Fibroblast of skin of abdomen (primary cell): ENCODE results near the gene TEX36.
"Not testable (repeated sequence)": the region's sequence is repeated elsewhere in the genome, so short reads cannot be mapped to it uniquely, and the experiment has no call there.

Experiments
- DNase-seq: peaks from one replicate; pipeline ENCODE4 v3.0.0-alpha.2; 2013

Gene TEX36

DNA sequence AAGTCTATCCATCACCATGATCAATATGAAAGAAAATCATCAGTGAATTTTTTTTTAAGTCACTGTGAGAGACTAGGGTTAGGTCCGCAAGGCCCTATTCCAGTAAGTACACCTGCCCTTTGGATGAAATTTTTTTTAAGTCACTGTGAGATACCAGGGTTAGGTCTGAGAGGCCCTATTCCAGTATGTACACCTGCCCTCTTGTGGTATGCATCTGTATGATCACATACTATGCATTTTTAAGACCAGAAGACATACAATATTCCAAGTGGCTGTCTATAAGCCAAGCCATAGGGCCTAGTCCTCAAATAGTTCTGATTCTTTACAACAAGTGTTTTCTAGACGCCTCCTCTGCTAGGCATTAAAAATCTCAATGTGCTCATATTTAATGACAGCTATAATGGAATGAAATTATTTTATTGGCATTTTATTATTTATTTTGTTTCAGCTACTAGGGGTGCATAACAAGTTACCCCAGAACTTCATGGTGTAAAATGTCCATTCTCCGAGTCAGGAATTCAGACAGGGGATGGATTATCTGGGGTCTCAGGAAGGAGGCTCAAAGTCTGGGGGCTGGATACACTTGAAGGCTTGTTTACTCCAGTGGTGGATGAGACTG lies 53.1 kb downstream of the TEX36 start:
- DNase-seq: peak; percentile 46

DNA sequence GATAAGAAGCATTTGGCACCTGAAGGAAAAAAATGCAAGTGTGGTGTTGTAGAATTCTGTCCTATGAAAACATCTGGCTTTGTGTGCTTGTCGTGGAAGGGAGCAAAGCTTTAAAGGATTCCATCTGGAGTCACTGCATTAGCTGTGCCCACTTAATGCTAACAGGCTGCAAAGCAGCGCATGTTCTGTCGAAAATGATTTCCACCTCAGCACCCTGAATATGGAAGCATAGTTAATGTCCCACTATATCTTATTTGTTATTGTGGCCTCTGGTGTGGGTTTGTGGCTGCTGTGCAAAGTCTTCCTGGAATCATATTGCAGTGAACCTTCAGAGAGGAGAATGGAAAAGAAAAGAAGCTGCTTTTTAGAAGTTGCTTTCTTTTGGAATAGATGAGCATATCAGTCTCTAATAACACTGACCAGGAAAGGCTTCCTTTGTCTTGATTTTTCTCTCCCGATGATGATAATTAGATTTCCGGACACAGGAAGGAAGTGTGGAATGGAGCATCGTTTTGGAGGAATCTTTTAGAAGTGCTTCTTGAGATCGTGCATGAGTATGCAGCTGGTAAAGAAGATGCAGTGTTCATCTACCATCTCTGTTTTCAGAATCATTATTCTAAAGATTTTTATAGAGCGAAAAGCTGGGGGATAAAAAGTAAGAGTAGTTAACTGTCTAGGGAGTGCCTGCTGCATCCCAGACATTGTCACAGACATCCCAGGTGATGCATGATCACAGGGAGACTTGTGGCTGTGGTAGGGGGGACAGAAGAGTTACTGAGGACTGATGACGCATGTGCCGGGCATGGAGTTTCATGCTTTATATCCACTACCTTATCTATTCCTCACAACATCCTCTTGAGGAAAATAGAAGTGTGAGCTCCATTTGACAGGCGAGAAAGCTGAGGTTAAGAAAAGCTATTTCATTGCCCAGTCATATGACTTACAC lies 54.6 kb downstream of the TEX36 start:
- no peak for DNase-seq

DNA sequence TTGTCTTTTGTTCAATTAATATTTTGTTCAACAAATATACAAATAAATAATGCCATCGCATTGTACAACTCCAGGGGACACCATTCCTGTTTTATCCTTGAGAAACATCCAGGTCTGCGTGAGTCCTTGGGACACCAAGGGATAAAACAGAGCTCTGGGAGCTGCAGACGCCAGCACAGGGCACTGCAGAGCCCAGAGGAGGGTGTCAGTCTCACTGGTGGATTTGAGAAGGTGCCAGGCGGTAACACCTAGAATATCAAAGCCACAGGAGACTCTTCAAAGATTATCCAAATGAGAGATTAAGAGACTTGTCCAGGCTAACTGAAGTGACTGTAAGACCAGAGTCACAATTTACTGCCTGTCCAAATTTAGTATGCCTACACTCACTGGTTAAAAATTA lies 55.3 kb downstream of the TEX36 start:
- DNase-seq: no peak

DNA sequence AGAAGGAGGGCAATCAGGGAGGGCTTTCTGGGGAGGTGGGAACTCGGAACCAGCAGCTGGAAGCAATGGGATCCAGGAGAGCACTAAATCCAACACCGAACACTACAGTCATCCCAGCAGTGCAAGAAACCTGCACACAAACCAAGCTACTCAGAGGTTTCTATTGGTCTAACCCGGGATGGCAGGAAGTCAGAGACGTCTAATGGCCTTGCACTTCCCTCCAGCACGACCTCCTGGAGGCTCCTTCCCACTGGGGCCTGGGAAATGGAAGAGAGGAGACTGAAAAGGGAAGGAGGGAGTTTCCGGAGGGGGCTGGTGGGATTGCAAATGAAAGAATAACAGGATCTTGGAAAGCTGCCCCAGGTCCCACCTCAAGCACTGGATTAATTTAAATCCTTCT lies 56.3 kb downstream of the TEX36 start:
- no peak for DNase-seq

DNA sequence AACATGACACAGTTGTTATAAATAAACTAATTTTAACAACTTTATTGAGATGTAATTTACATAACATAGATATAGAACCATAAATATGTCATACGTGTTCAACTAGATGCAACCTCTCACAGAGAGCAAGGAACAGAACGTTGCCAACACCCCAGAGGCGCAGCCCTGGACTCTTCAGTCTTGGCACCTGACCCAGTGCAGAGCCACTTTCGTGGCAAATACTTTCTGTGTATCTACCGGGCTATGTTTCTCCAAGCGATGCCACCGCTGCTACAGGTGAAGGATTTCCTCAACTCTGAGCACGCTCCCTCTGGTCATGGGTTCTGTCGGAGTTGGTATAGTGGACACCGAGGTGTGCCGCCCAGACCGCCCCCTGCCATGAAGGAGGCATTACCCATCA lies 57.4 kb downstream of the TEX36 start:
- DNase-seq: no peak

DNA sequence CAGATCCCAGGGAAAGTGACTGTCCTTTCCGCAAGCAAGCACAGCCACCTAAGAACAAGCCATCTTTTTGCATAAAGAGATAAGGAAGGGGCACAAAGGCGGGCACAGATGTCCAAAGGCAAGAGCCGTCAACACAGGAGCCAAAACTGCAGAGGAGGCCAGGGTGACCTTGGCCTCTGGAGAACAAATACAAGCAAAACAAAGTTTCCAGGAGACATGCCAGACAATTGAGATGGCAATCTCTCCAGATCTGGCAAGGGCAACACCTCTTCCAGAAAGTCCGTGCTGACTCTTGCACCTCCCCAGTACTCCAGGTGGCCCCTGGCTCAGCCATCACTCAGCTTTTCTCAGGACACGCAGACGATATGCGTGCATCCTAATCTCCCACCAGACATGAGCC lies 58.2 kb downstream of the TEX36 start:
- no peak for DNase-seq

DNA sequence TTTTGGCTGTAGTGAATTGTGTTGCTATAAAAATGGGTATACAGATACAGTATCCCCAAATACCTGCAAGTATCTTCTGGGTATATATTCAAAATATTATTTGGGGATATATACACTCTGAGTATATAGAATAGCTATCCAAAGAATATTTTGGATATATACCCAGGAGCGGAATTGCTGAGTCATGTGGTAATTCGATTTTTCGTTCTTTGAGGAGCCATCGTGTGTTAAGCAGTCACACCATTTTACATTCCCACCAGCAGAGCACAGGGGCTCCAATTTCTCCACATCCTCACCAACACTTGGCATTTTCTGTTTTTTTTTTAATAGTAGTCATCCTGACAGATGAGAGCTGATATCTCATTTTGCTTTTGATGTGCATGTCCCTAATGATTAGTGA lies 61.9 kb downstream of the TEX36 start:
- DNase-seq: no peak

DNA sequence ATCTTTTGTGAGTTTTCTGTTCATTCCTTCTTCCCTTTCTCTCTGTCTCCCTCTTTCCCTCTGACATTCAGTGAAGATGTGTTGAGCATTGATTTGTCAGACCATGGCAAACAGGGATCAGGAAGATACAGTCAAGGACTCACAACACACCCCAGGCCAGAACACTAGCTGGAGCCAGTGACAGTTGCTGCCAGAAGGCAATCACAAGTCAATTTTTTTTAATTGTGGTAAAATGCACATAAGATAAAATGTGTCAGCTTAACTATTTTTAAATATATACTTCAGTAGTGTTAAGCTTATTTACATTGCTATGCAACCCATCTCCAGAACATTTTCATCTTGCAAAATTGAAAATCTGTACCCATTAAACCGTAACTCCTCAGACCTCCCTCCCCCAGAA lies 62.6 kb downstream of the TEX36 start:
- no peak for DNase-seq

DNA sequence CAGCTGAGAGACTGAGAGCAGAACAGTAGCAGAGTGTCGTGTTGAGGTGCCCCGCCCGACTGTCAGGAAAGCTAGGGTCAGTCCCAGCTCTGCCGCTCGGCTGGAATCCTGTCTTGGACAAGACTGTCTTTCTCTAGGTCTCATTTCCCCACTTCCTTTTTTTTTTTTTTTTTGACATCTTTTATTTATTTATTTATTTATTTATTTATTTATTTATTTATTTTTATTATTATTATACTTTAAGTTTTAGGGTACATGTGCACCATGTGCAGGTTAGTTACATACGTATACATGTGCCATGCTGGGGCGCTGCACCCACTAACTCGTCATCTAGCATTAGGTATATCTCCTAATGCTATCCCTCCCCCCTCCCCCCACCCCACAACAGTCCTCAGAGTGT lies 69.9 kb downstream of the TEX36 start:
- not testable (repeated sequence) for DNase-seq

DNA sequence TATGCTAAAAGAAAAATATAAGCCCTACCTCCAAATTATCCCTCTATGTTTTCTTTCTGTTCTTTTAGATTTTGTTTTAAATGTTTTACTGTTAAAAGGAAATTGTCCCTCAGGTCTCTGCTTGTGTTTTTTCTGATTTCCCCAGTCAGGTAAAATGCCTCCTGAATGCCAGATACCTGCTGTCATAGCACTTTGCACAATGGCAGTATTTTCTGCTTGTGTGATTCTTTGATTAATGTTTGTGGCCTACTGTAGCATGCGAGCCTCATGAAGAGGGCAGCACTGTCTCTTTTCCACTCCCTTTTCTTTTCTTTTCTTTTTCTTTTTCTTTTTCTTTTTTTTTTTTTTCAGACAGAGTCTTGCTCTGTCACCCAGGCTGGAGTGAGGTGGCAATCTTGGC lies 71.2 kb downstream of the TEX36 start:
- DNase-seq: no peak

DNA sequence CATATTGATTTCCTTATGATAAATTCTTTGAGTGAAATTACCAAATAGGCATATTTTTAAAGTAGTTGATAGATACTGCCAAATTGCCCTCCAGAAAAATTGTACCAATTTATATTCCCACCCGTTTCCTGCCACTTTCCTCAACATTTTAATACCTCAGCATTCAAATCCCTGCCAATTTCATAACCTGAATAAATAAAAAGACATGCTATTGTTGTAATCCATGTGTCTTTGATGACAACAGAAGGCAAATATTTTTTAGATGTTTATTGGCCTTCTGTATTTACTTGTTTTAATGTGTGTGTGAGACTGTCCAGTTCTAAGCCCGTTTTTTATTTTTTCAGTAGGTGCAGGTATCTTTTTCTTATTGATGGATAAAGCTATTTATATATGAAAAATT lies 71.7 kb downstream of the TEX36 start:
- DNase-seq: no peak

DNA sequence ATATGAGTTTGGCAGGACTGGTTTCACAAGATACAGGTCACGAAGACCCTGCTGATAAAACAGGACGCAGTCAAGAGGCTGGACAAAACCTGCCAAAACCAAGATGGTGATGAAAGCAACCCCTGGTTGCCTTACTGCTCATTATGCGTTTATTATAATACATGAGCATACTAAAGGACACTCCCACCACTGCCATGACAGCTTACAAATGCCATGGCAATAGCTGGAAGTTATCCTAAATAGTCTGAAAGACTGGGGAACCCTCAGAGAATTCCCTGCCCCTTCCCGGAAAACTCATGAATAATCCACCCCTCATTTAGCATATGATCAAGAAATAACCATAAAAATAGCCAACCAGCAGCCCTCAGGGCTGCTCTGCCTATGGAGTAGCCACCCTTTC lies 73.1 kb downstream of the TEX36 start:
- DNase-seq: no peak

DNA sequence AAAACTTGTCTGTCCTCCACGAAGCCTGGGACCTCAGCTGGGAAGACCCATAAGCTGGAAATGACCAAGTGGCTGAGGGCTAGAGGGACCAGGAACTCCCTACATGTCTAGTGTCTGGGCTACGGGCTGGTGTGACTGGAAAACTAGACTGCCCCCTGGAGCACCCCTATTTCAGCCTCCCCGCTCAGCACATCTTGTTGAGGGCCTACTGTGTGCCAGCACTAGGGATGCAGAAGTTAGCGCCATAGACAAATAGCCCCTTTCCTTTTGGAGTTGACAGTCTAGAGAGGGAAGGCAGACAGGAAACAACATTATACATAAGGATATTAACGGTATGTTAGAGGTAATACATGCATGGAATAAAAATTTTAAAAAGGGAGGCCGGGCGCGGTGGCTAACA lies 74.5 kb downstream of the TEX36 start:
- no peak for DNase-seq

DNA sequence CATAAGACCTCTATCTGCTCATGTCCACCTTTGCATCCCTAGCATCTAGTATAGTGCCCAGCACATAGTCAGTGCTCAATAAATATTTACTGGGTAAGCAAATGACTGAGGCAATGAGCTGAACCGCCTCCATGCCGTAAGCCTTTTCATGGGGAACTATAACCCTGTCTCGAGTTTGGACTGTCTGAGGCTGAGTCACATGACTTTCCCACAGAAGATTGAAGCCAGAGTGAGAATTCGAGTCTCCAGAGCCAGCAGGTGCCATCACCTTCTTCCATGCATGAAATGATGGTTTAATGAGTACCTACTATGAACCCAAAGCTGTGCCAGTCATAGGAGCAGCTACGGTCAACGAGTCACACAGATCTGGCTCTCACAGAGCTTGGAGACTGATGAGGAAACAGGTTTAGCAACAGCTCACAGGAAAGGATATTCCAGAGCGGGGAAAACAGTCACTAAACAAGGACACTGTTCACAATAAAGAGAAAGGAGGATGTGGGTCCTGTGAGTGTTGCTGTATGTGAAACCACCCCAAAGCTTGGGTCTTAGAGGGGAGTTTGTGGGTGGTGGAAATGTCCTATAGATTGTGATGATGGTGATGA lies 75.2 kb downstream of the TEX36 start:
- DNase-seq: no peak

DNA sequence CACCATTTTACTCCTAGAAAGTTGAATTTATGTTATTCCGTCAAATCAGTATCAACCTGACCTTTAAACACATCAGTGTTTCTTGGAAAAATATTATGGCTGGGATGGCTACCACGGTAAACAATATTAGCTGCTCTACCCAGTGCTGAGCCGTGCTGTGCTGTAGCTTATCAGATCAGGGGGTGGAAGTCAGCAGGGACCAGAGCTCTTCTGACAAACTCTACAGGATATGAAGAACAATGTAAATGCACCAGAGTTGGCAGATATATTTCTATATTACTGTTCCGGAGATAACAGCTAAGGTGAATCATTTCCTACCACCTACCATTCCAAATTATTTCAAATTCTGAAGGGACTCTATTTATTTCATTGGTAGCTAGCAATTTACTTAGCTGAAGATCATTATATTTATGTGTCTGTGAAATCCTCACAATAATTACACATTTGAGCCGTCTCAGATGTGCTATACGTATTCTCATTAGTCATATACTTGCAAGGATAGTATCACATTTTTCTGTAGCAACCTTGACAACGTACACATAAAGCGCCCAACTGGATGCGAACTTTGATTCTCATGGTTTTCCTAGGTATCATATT lies 76.5 kb downstream of the TEX36 start:
- DNase-seq: no peak
